CD4-positive, alpha-beta T cell (primary cell): ENCODE data around the gene PER1. TPM values are rescaled to one million over a fixed set of nuclear protein-coding genes. Genes with fewer than 3 reads are reported as not detected.
A peak's percentile ranks its signal among the peaks of the same experiment; 100 is the strongest.

Source experiments
- ATAC-seq: fragments of 200-7000 bp; cut with Tn5 transposase; one replicate; pipeline ENCODE4 v1.10.0; 2022; ENCODE audit warnings: mild to moderate bottlenecking; ENCODE audit not compliant: poor library complexity
- CTCF ChIA-PET: fragments of 350-600 bp; sonication (Branson Sonifier 250); formaldehyde crosslinking; loops from one replicate; lab custom pipeline; 2021; ENCODE audit warnings: antibody characterized with exemption, inconsistent platforms; lab: Charles Lee
- POLR2A ChIA-PET: fragments of 350-600 bp; sonication (Branson Sonifier 250); formaldehyde crosslinking; loops from one replicate; lab custom pipeline; 2021; ENCODE audit warnings: antibody characterized with exemption, inconsistent platforms; lab: Charles Lee
- DNase-seq, 14 experiments: peaks; one replicate each; pipeline ENCODE4 v3.0.0-alpha.2; 2013 to 2020; ENCODE audit warnings: mixed read lengths in 2 of 14
- H3K27ac ChIP-seq, 2 donors: one replicate each; pipeline versions ENCODE4 v1.5.1 to v1.7.0; 2013; ENCODE audit warnings: low read length in 2 of 2, low read depth in 1 of 2, mild to moderate bottlenecking in 1 of 2
- H3K27me3 ChIP-seq, 2 experiments: 1 replicate in 1 of 2; 2 replicates in 1 of 2; pipeline versions ENCODE4 v1.6.1 to v1.7.0; 2013; ENCODE audit warnings: low read length in 2 of 2, control low read depth in 1 of 2, mild to moderate bottlenecking in 1 of 2, moderate library complexity in 1 of 2; ENCODE audit not compliant: insufficient read depth in 2 of 2, control insufficient read depth in 1 of 2
- H3K36me3 ChIP-seq: one replicate; pipeline ENCODE4 v1.6.1; 2013; ENCODE audit warnings: low read length, control low read depth; ENCODE audit not compliant: insufficient read depth
- H3K4me1 ChIP-seq: one replicate; pipeline ENCODE4 v1.6.1; 2013; ENCODE audit warnings: low read length, control low read depth; ENCODE audit not compliant: insufficient read depth
- H3K4me3 ChIP-seq: one replicate; pipeline ENCODE4 v1.5.1; 2013; ENCODE audit warnings: mild to moderate bottlenecking, low read length, moderate library complexity
- H3K9me3 ChIP-seq, 2 experiments: 1 replicate in 1 of 2; 2 replicates in 1 of 2; pipeline versions ENCODE4 v1.6.1 to v1.7.0; 2013; ENCODE audit warnings: low read length in 2 of 2, mild to moderate bottlenecking in 2 of 2, control low read depth in 1 of 2, moderate library complexity in 1 of 2; ENCODE audit not compliant: control insufficient read depth in 1 of 2, insufficient read depth in 1 of 2
- H3K27ac Mint-ChIP-seq: one replicate; pipeline ENCODE4 v1.8.0; 2020; ENCODE audit warnings: mixed read lengths
- H3K27me3 Mint-ChIP-seq: one replicate; pipeline ENCODE4 v1.8.0; 2021; ENCODE audit warnings: mixed read lengths
- H3K36me3 Mint-ChIP-seq: one replicate; pipeline ENCODE4 v1.8.0; 2021; ENCODE audit warnings: low read depth, mixed read lengths
- H3K4me1 Mint-ChIP-seq: one replicate; pipeline ENCODE4 v1.8.0; 2021; ENCODE audit warnings: low read depth, mixed read lengths
- H3K4me3 Mint-ChIP-seq: one replicate; pipeline ENCODE4 v1.8.0; 2020; ENCODE audit warnings: mild to moderate bottlenecking, mixed read lengths
- H3K9me3 Mint-ChIP-seq: one replicate; pipeline ENCODE4 v1.8.0; 2020; ENCODE audit warnings: mixed read lengths
- intact Hi-C, 2 experiments: fragments of 100-400 bp; cut with DNase I in 1 of 2; cut with micrococcal nuclease in 1 of 2; formaldehyde crosslinking; loops; one replicate each; pipeline versions ENCODE4 v1.15.1 to v1.9.0; 2023 to 2025; cut with DNase I, micrococcal nuclease
- total RNA-seq, 174 experiments: library from RNA in 2 of 174; stranded (reverse) in 2 of 174; gene quantifications; one replicate each; pipeline ENCODE4 v1.2.3 and lab custom pipeline; 2021 to 2026
- TF ChIP-seq, protein P1 (sequence below): fragments of 200-600 bp; IDR thresholded peaks from one replicate; pipeline ENCODE4 v1.8.0; 2022; ENCODE audit warnings: antibody characterized with exemption, mild to moderate bottlenecking

PER1 gene
- total RNA-seq, 2 experiments from 2014 or later = 1,723 to 1,794 TPM

GRCh38 chr17:8159459-8160223 lies 7.4 kb upstream of the PER1 start:
- peak overlapping the region; percentile 10 to 81 for H3K27ac ChIP-seq
- TF ChIP-seq, protein P1, sequence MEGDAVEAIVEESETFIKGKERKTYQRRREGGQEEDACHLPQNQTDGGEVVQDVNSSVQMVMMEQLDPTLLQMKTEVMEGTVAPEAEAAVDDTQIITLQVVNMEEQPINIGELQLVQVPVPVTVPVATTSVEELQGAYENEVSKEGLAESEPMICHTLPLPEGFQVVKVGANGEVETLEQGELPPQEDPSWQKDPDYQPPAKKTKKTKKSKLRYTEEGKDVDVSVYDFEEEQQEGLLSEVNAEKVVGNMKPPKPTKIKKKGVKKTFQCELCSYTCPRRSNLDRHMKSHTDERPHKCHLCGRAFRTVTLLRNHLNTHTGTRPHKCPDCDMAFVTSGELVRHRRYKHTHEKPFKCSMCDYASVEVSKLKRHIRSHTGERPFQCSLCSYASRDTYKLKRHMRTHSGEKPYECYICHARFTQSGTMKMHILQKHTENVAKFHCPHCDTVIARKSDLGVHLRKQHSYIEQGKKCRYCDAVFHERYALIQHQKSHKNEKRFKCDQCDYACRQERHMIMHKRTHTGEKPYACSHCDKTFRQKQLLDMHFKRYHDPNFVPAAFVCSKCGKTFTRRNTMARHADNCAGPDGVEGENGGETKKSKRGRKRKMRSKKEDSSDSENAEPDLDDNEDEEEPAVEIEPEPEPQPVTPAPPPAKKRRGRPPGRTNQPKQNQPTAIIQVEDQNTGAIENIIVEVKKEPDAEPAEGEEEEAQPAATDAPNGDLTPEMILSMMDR = no peak
- Mint-ChIP-seq H3K27me3 (no peaks in the 10 kb centered on the region), H3K9me3 (no peaks in the 10 kb centered on the region), H3K4me1 (peaks cover 65% of the 10 kb centered on the region), H3K36me3 (peaks cover 53% of the 10 kb centered on the region), H3K27ac (no peak overlapping the region), H3K4me3 (peak overlapping the region; percentile 82)
- intact Hi-C loops = loop anchor here (2.0 to 10.0 kb wide), 6 partner anchors 27 to 675 kb away; partner anchors contain the start of genes CTC1 (in 1 of the 2), HES7 (in 1 of the 2), KDM6B (in 1 of the 2) and PFAS (in 1 of the 2)
- no peaks in the 10 kb centered on the region for H3K9me3 ChIP-seq
- ATAC-seq (no peak), DNase-seq (peak in 2 of 14 experiments; percentile 11 to 36)
- H3K36me3 ChIP-seq = peaks cover 31% of the 10 kb centered on the region
- CTCF ChIA-PET = interaction anchor here (1.4 to 2.0 kb wide), 4 partner anchors 8 to 136 kb away, joined by 5 to 17 read pairs (median 9); partner anchors contain the start of gene SLC25A35
- POLR2A ChIA-PET = interaction anchor here (1.0 to 16.4 kb wide), 9 partner anchors 15 to 63 kb away, joined by 3 to 419 read pairs (median 29); partner anchors contain the start of genes ALOXE3, BORCS6, HES7 and TMEM107
- H3K4me1 ChIP-seq = peaks cover 82% of the 10 kb centered on the region
- H3K27me3 ChIP-seq = no peaks in the 10 kb centered on the region
- no peak overlapping the region for H3K4me3 ChIP-seq

DNA sequence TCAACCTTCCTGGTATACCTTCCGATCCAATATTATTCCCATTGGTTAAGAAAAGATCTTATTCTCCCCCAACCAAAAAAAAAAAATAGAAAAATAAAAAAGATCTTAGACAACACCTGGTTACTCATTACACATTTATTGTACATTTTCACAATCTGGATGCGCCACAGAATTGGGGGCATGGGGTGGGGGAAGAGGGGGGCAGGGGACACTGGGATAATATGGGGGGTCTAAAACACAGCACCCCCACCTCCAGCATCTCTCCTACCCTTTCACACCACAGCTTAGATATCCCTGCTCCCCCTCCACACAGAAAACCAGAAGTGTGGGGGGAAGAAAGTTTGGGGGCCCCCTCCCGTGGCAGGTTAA lies 6.8 kb upstream of the PER1 start:
- intact Hi-C loops = loop anchor here (2.0 to 10.0 kb wide), 5 partner anchors 28 to 674 kb away; partner anchors contain the start of genes CTC1 (in 1 of the 2), KDM6B (in 1 of the 2), PFAS (in 1 of the 2) and POLR2A (in 1 of the 2)
- DNase-seq (peak in 2 of 14 experiments; percentile 23 to 37), ATAC-seq (no peak)
- Mint-ChIP-seq H3K27ac (no peak overlapping the region), H3K4me1 (peaks cover 65% of the 10 kb centered on the region), H3K4me3 (peak overlapping the region; percentile 88), H3K27me3 (no peaks in the 10 kb centered on the region), H3K9me3 (no peaks in the 10 kb centered on the region), H3K36me3 (peaks cover 58% of the 10 kb centered on the region)
- H3K4me3 ChIP-seq = no peak overlapping the region
- H3K27ac ChIP-seq = peak overlapping the region; percentile 64 to 81
- ChIA-PET CTCF (interaction anchor here (0.8 to 2.0 kb wide), 10 partner anchors 8 to 136 kb away, joined by 3 to 17 read pairs (median 4); partner anchors contain the start of genes ALOXE3 and SLC25A35), POLR2A (interaction anchor here (1.0 to 16.4 kb wide), 7 partner anchors 16 to 88 kb away, joined by 3 to 419 read pairs (median 105); partner anchors contain the start of genes BORCS6, CTC1 and TMEM107)
- H3K36me3 ChIP-seq = peaks cover 31% of the 10 kb centered on the region
- H3K4me1 ChIP-seq = peaks cover 82% of the 10 kb centered on the region
- no peaks in the 10 kb centered on the region for H3K9me3 ChIP-seq
- TF ChIP-seq, protein P1 = no peak
- no peaks in the 10 kb centered on the region for H3K27me3 ChIP-seq

GRCh38 chr17:8158267-8159031 lies 6.2 kb upstream of the PER1 start:
- no peak overlapping the region for H3K4me3 ChIP-seq

More at GRCh38 chr17:8158267-8159031, 6.2 kb upstream of the PER1 start:
- peak; percentile 7 for ATAC-seq
- Mint-ChIP-seq H3K9me3 (no peaks in the 10 kb centered on the region), H3K4me3 (peak overlapping the region; percentile 88), H3K36me3 (peaks cover 59% of the 10 kb centered on the region), H3K27me3 (no peaks in the 10 kb centered on the region), H3K4me1 (peaks cover 65% of the 10 kb centered on the region), H3K27ac (no peak overlapping the region)
- DNase-seq = peak; percentile 78 to 91 (median 84)
- H3K27me3 ChIP-seq = no peaks in the 10 kb centered on the region
- H3K4me1 ChIP-seq = peaks cover 82% of the 10 kb centered on the region
- POLR2A ChIA-PET = interaction anchor here (0.6 to 16.4 kb wide), 8 partner anchors 16 to 273 kb away, joined by 3 to 419 read pairs (median 55); partner anchors contain the start of genes BORCS6, CTC1 and TMEM107
- H3K27ac ChIP-seq = peak overlapping the region; percentile 64 to 81
- peaks cover 31% of the 10 kb centered on the region for H3K36me3 ChIP-seq
- H3K9me3 ChIP-seq = no peaks in the 10 kb centered on the region
- TF ChIP-seq, protein P1 = peak; percentile 92
- intact Hi-C loops = loop anchor here (1.0 to 10.0 kb wide), 6 partner anchors 20 to 674 kb away; partner anchors contain the start of genes CTC1 (in 1 of the 2), KDM6B (in 1 of the 2), PFAS (in 1 of the 2) and POLR2A (in 1 of the 2)
- CTCF ChIA-PET = interaction anchor here (0.8 to 2.0 kb wide), 13 partner anchors 9 to 137 kb away, joined by 3 to 17 read pairs (median 4); partner anchors contain the start of genes ALOXE3 and SLC25A35
